ENCODE results near the gene AGBL1. TPM values are rescaled to one million over a fixed set of nuclear protein-coding genes. Genes with fewer than 3 reads are reported as not detected.

AGBL1 gene
- total RNA-seq, 1 experiment from 2014 or later: not detected

- no peak overlapping the region for H2AK5ac ChIP-seq (ENCODE audit: insufficient read length, low read length)
- no peak overlapping the region for H4K8ac ChIP-seq (replicated peaks; ENCODE audit: insufficient read length, low read depth, low read length)
- no peaks in the 10 kb centered on the region for H3K4me1 ChIP-seq (ENCODE audit: insufficient read depth, low read length)
- H2AFZ ChIP-seq (ENCODE audit: low read length): no peak overlapping the region
- no peak overlapping the region for H3K4ac ChIP-seq (ENCODE audit: low read depth, low read length)
- TF ChIP-seq CTCF (conservative IDR thresholded peaks at IDR 0.05): no peak
- no peak overlapping the region for H3K56ac ChIP-seq (ENCODE audit: insufficient read length, low read depth, low read length)
- H3K18ac ChIP-seq (ENCODE audit: insufficient read length, low read depth, low read length): no peak overlapping the region
- H3K14ac ChIP-seq (ENCODE audit: insufficient read depth, low read length): no peak overlapping the region
- no peak overlapping the region for H3K27ac Mint-ChIP-seq
- H3K79me1 ChIP-seq (ENCODE audit: insufficient read depth, low read depth, low read length, poor library complexity, severe bottlenecking): no peaks in the 10 kb centered on the region
- H2BK12ac ChIP-seq (ENCODE audit: insufficient read length, low read depth, low read length): no peak overlapping the region
- H4K91ac ChIP-seq (ENCODE audit: insufficient read length, low read depth, low read length): no peak overlapping the region
- H4K20me1 ChIP-seq (ENCODE audit: control insufficient read depth, insufficient read depth, insufficient read length): no peaks in the 10 kb centered on the region
- no peak overlapping the region for H3K27ac ChIP-seq (ENCODE audit: insufficient read length, low read depth, low read length)
- H3K79me2 ChIP-seq (ENCODE audit: insufficient read depth, low read length): no peaks in the 10 kb centered on the region
- H3K4me1 Mint-ChIP-seq: no peaks in the 10 kb centered on the region
- no peak for DNase-seq
- no peaks in the 10 kb centered on the region for H3K27me3 Mint-ChIP-seq (ENCODE audit: low read depth)
- no peak overlapping the region for H3K4me2 ChIP-seq (ENCODE audit: insufficient read depth, insufficient read length, low read length)
- H3K36me3 Mint-ChIP-seq (ENCODE audit: insufficient read depth in 1 of 3, low read depth in 3 of 3): no peaks in the 10 kb centered on the region; a peak in 1 of 7 replicates
- H3K9me3 ChIP-seq (ENCODE audit: control insufficient read depth, low read depth, low read length): no peaks in the 10 kb centered on the region
- no peak overlapping the region for H4K5ac ChIP-seq (ENCODE audit: insufficient read length, low read depth, low read length)
- no peak overlapping the region for H2BK15ac ChIP-seq (ENCODE audit: low read depth, low read length)
- no peaks in the 10 kb centered on the region for H3K9me3 Mint-ChIP-seq
- no peak overlapping the region for H3K23ac ChIP-seq (ENCODE audit: insufficient read length, low read depth, low read length)
- H3K23me2 ChIP-seq (ENCODE audit: insufficient read length, low read depth, low read length, poor library complexity, severe bottlenecking): no peaks in the 10 kb centered on the region
- H2BK120ac ChIP-seq (ENCODE audit: low read depth, low read length, poor library complexity, severe bottlenecking): no peak overlapping the region
- H3K9ac ChIP-seq (ENCODE audit: extremely low read depth, insufficient read length, low read length): no peak overlapping the region
- H3K4me3 Mint-ChIP-seq: no peak overlapping the region
- no peak overlapping the region for H2BK20ac ChIP-seq (ENCODE audit: low read depth, low read length, poor library complexity, severe bottlenecking)
- H2BK5ac ChIP-seq (ENCODE audit: insufficient read length, low read length): no peak overlapping the region
- H3T11ph ChIP-seq (ENCODE audit: low read length): no peak overlapping the region
- WGBS (ENCODE audit: extremely low coverage, insufficient read length, low lambda C conversion rate): no CpG with 5 or more reads among the region's 6 CpGs
- no peaks in the 10 kb centered on the region for H3K27me3 ChIP-seq (ENCODE audit: insufficient read depth, low read length)
Observed at GRCh38 chr15:86266896-86267484, 187.3 kb downstream of the AGBL1 start.

All from H9 (cell line).